SH-SY5Y (cell line): Measurements from ENCODE around the gene EIF4G3.

Experiments
- GATA2 ChIP-seq: IDR thresholded peaks from 2 replicates; pipeline ENCODE4 v1.6.1; 2011; ENCODE audit warnings: mild to moderate bottlenecking, low read depth, low read length
- GATA3 ChIP-seq: IDR thresholded peaks from 2 replicates; pipeline ENCODE4 v1.6.1; 2011; ENCODE audit warnings: low read depth, mild to moderate bottlenecking, low read length, moderate library complexity

DNA sequence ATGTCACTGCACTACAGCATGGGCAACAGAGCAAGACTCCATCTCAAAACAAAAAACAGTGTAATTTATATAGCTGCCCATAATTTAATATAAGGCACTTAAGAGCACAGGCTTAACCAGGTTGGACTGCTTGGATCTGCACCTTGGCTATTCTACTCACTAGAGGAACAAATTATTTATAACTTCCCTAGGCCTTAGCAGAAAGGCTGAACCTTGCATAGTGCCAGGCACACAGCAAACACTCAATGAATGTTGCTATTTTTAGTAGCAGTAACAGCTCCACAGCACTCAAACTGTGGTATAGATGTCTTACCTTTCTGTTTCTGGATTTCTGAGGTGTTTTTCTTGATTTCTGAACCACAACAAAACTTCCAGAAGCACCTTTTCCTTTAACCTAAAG, 409.4 kb downstream of the EIF4G3 start:
- TF ChIP-seq GATA2 (no peak), GATA3 (no peak)
